ENCODE measurements around the gene ARHGEF2. TPM values are rescaled to one million over a fixed set of nuclear protein-coding genes. Genes with fewer than 3 reads are reported as not detected.

The ARHGEF2 gene
- total and polyA plus RNA-seq, 10 of the 15 experiments (the other 5 are each of a cell fraction or from before 2014, with no cell fraction given) = 8.1 to 113 (median 69.9) TPM

DNA sequence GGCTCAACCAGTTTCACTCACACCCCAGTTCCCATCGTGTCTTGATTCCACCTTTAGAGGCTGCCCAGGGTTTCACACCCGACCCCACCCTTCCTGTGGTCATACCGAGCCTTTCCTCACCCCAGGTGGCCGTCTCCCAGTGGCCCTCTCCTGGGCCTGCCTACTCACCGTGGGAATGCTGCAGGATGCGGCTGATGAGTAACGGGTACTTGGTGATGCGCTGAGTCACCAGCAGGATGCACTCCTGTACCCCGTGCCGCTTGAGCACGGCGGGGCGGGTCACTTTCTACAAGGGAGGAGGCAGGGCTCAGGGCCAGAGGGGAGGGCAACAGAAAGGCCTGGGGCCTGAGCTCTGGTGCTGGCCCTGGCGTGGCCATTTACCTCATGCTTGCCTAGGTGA is 16.4 kb downstream of the ARHGEF2 start (continued):
- peak; percentile 39 for TF ChIP-seq RAD21 (IDR thresholded peaks at IDR 0.05; ENCODE audit: insufficient read depth, low read depth, low read length)
- no peak for TF ChIP-seq TCF12 (IDR thresholded peaks at IDR 0.05; ENCODE audit: low read depth, low read length)
- no peak for TF ChIP-seq ZNF24 (IDR thresholded peaks at IDR 0.05)
- TF ChIP-seq, protein P1, sequence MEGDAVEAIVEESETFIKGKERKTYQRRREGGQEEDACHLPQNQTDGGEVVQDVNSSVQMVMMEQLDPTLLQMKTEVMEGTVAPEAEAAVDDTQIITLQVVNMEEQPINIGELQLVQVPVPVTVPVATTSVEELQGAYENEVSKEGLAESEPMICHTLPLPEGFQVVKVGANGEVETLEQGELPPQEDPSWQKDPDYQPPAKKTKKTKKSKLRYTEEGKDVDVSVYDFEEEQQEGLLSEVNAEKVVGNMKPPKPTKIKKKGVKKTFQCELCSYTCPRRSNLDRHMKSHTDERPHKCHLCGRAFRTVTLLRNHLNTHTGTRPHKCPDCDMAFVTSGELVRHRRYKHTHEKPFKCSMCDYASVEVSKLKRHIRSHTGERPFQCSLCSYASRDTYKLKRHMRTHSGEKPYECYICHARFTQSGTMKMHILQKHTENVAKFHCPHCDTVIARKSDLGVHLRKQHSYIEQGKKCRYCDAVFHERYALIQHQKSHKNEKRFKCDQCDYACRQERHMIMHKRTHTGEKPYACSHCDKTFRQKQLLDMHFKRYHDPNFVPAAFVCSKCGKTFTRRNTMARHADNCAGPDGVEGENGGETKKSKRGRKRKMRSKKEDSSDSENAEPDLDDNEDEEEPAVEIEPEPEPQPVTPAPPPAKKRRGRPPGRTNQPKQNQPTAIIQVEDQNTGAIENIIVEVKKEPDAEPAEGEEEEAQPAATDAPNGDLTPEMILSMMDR (IDR thresholded peaks at IDR 0.05 in 2 of 3, conservative IDR thresholded peaks at IDR 0.05 in 1 of 3; ENCODE audit: control insufficient read depth in 2 of 3, extremely low read depth in 1 of 3, insufficient read depth in 1 of 3, low read depth in 3 of 3, low read length in 3 of 3) = peak in 1 of 3 experiments; percentile 9; a peak in 1 of 6 replicates
- TF ChIP-seq JUNB (IDR thresholded peaks at IDR 0.05) = no peak
- no peak for TF ChIP-seq SREBF1 (IDR thresholded peaks at IDR 0.05; ENCODE audit: low read length)
- TF ChIP-seq, protein P2, sequence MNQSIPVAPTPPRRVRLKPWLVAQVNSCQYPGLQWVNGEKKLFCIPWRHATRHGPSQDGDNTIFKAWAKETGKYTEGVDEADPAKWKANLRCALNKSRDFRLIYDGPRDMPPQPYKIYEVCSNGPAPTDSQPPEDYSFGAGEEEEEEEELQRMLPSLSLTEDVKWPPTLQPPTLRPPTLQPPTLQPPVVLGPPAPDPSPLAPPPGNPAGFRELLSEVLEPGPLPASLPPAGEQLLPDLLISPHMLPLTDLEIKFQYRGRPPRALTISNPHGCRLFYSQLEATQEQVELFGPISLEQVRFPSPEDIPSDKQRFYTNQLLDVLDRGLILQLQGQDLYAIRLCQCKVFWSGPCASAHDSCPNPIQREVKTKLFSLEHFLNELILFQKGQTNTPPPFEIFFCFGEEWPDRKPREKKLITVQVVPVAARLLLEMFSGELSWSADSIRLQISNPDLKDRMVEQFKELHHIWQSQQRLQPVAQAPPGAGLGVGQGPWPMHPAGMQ (IDR thresholded peaks at IDR 0.05; ENCODE audit: borderline replicate concordance) = no peak
- TF ChIP-seq NFYA (IDR thresholded peaks at IDR 0.05; ENCODE audit: borderline replicate concordance, low read depth, low read length) = no peak
- no peak for TF ChIP-seq RELA (IDR thresholded peaks at IDR 0.05; ENCODE audit: borderline replicate concordance, partially characterized antibody)
- TF ChIP-seq SUPT20H (IDR thresholded peaks at IDR 0.05; ENCODE audit: borderline replicate concordance, control insufficient read depth, low read depth, low read length) = no peak
- TF ChIP-seq SMC3 (IDR thresholded peaks at IDR 0.05; ENCODE audit: borderline replicate concordance, low read length) = peak; percentile 24; the same call in 1 of the 2 replicates
- TF ChIP-seq WRNIP1 (IDR thresholded peaks at IDR 0.05; ENCODE audit: borderline replicate concordance, low read depth, low read length) = no peak
- no peak for TF ChIP-seq CBX3 (IDR thresholded peaks at IDR 0.05; ENCODE audit: borderline replicate concordance, low read depth)
- no peak for TF ChIP-seq CREB1 (IDR thresholded peaks at IDR 0.05; ENCODE audit: low read depth)
- peak; percentile 57; the same call in 1 of the 2 replicates for TF ChIP-seq POLR2A (IDR thresholded peaks at IDR 0.05; ENCODE audit: low read depth, low read length)
- TF ChIP-seq, protein P3, sequence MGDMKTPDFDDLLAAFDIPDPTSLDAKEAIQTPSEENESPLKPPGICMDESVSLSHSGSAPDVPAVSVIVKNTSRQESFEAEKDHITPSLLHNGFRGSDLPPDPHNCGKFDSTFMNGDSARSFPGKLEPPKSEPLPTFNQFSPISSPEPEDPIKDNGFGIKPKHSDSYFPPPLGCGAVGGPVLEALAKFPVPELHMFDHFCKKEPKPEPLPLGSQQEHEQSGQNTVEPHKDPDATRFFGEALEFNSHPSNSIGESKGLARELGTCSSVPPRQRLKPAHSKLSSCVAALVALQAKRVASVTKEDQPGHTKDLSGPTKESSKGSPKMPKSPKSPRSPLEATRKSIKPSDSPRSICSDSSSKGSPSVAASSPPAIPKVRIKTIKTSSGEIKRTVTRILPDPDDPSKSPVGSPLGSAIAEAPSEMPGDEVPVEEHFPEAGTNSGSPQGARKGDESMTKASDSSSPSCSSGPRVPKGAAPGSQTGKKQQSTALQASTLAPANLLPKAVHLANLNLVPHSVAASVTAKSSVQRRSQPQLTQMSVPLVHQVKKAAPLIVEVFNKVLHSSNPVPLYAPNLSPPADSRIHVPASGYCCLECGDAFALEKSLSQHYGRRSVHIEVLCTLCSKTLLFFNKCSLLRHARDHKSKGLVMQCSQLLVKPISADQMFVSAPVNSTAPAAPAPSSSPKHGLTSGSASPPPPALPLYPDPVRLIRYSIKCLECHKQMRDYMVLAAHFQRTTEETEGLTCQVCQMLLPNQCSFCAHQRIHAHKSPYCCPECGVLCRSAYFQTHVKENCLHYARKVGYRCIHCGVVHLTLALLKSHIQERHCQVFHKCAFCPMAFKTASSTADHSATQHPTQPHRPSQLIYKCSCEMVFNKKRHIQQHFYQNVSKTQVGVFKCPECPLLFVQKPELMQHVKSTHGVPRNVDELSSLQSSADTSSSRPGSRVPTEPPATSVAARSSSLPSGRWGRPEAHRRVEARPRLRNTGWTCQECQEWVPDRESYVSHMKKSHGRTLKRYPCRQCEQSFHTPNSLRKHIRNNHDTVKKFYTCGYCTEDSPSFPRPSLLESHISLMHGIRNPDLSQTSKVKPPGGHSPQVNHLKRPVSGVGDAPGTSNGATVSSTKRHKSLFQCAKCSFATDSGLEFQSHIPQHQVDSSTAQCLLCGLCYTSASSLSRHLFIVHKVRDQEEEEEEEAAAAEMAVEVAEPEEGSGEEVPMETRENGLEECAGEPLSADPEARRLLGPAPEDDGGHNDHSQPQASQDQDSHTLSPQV (IDR thresholded peaks at IDR 0.05) = no peak
- TF ChIP-seq, protein P4, sequence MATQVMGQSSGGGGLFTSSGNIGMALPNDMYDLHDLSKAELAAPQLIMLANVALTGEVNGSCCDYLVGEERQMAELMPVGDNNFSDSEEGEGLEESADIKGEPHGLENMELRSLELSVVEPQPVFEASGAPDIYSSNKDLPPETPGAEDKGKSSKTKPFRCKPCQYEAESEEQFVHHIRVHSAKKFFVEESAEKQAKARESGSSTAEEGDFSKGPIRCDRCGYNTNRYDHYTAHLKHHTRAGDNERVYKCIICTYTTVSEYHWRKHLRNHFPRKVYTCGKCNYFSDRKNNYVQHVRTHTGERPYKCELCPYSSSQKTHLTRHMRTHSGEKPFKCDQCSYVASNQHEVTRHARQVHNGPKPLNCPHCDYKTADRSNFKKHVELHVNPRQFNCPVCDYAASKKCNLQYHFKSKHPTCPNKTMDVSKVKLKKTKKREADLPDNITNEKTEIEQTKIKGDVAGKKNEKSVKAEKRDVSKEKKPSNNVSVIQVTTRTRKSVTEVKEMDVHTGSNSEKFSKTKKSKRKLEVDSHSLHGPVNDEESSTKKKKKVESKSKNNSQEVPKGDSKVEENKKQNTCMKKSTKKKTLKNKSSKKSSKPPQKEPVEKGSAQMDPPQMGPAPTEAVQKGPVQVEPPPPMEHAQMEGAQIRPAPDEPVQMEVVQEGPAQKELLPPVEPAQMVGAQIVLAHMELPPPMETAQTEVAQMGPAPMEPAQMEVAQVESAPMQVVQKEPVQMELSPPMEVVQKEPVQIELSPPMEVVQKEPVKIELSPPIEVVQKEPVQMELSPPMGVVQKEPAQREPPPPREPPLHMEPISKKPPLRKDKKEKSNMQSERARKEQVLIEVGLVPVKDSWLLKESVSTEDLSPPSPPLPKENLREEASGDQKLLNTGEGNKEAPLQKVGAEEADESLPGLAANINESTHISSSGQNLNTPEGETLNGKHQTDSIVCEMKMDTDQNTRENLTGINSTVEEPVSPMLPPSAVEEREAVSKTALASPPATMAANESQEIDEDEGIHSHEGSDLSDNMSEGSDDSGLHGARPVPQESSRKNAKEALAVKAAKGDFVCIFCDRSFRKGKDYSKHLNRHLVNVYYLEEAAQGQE (IDR thresholded peaks at IDR 0.05; ENCODE audit: low read depth, low read length) = no peak
- no peak for TF ChIP-seq SUZ12 (IDR thresholded peaks at IDR 0.05; ENCODE audit: unreplicated experiment)
- no peak for TF ChIP-seq RUNX3 (IDR thresholded peaks at IDR 0.05; ENCODE audit: low read length)
- no peak for TF ChIP-seq CBX5 (IDR thresholded peaks at IDR 0.05; ENCODE audit: low read depth)
- no peak for TF ChIP-seq CHD4 (IDR thresholded peaks at IDR 0.05)
- no peak for TF ChIP-seq RFX5 (IDR thresholded peaks at IDR 0.05; ENCODE audit: low read depth, low read length)

All from GM12878 (cell line).